IMR-90 (cell line): ENCODE results near the gene PRKACA. TPM values are rescaled to one million over a fixed set of nuclear protein-coding genes. Genes with fewer than 3 reads are reported as not detected.

Experiments
- ATAC-seq: fragments of 200-7000 bp; cut with Tn5 transposase; 2 replicates; pipeline ENCODE4 v1.9.1; 2020; ENCODE audit warnings: low read depth, mild to moderate bottlenecking, moderate library complexity
- BruUV-seq: library from RNA; stranded (reverse); fragments of 400-500 nt; replicated peaks from 2 replicates; lab custom pipeline; 2021; lab: Mats Ljungman, UMichigan
- CTCF ChIA-PET: fragments of 300-600 bp; formaldehyde crosslinking; extraction: SDS; loops from one replicate; lab custom pipeline; 2021; ENCODE audit warnings: antibody characterized with exemption; lab: Yijun Ruan, JAX
- POLR2A ChIA-PET: fragments of 300-600 bp; sonication (Branson Sonifier 250); formaldehyde crosslinking; loops from one replicate; lab custom pipeline; 2022; ENCODE audit warnings: antibody characterized with exemption; ENCODE audit not compliant: unreplicated experiment; lab: Charles Lee
- DNase-seq: peaks from one replicate; pipeline ENCODE4 v3.0.0; 2013
- H2AFZ ChIP-seq: replicated peaks from 2 replicates; pipeline ENCODE3; 2013; ENCODE audit warnings: low read length, mild to moderate bottlenecking; ENCODE audit not compliant: poor library complexity
- H2AK5ac ChIP-seq: 2 replicates; pipeline ENCODE4 v1.6.1; 2013; ENCODE audit warnings: low read depth, low read length, inconsistent platforms
- H2AK9ac ChIP-seq: replicated peaks from 2 replicates; pipeline ENCODE3; 2013; ENCODE audit warnings: mild to moderate bottlenecking, low read depth, low read length, moderate library complexity; ENCODE audit not compliant: poor library complexity
- H2BK120ac ChIP-seq: 2 replicates; pipeline ENCODE4 v1.6.1; 2013; ENCODE audit warnings: low read depth, low read length, inconsistent platforms
- H2BK15ac ChIP-seq: 3 replicates; pipeline ENCODE4 v1.6.1; 2013; ENCODE audit warnings: low read depth, low read length, inconsistent platforms
- H2BK20ac ChIP-seq: 2 replicates; pipeline ENCODE4 v1.6.1; 2013; ENCODE audit warnings: low read depth, mild to moderate bottlenecking, inconsistent platforms, low read length, moderate library complexity
- H2BK5ac ChIP-seq: 2 replicates; pipeline ENCODE4 v1.6.1; 2013; ENCODE audit warnings: mild to moderate bottlenecking, low read depth, low read length, inconsistent platforms; ENCODE audit not compliant: poor library complexity, severe bottlenecking
- H3K14ac ChIP-seq: replicated peaks from 2 replicates; pipeline ENCODE4 v1.6.1; 2013; ENCODE audit warnings: low read depth, low read length, inconsistent platforms
- H3K18ac ChIP-seq: 2 replicates; pipeline ENCODE4 v1.6.1; 2013; ENCODE audit warnings: low read depth, low read length, control low read depth
- H3K23ac ChIP-seq: 2 replicates; pipeline ENCODE4 v1.6.1; 2013; ENCODE audit warnings: low read depth, low read length, inconsistent platforms
- H3K27ac ChIP-seq: 2 replicates; pipeline ENCODE4 v1.5.1; 2013; ENCODE audit warnings: mild to moderate bottlenecking, control low read depth, low read length; ENCODE audit not compliant: insufficient read depth
- H3K27me3 ChIP-seq: 2 replicates; pipeline ENCODE4 v1.6.1; 2013; ENCODE audit warnings: low read length; ENCODE audit not compliant: control insufficient read depth, insufficient read depth
- H3K36me3 ChIP-seq: 2 replicates; pipeline ENCODE4 v1.6.1; 2013; ENCODE audit warnings: low read length, mixed read lengths; ENCODE audit not compliant: control insufficient read depth, insufficient read depth
- H3K4ac ChIP-seq: 2 replicates; pipeline ENCODE4 v1.6.1; 2013; ENCODE audit warnings: low read depth, low read length, inconsistent platforms
- H3K4me1 ChIP-seq: 2 replicates; pipeline ENCODE4 v1.6.1; 2013; ENCODE audit warnings: low read length, mixed read lengths; ENCODE audit not compliant: control insufficient read depth, insufficient read depth
- H3K4me2 ChIP-seq: 2 replicates; pipeline ENCODE4 v1.6.1; 2013; ENCODE audit warnings: low read depth, mild to moderate bottlenecking, control low read depth, low read length, moderate library complexity
- H3K4me3 ChIP-seq: 2 replicates; pipeline ENCODE4 v1.5.1; 2013; ENCODE audit warnings: low read depth, mild to moderate bottlenecking, control low read depth, low read length, moderate library complexity; ENCODE audit not compliant: insufficient read depth
- H3K56ac ChIP-seq: 2 replicates; pipeline ENCODE4 v1.6.1; 2013; ENCODE audit warnings: low read length, inconsistent platforms; ENCODE audit not compliant: insufficient read depth; ENCODE audit errors: extremely low read depth
- H3K79me1 ChIP-seq, 2 experiments: 2 replicates each; pipeline ENCODE4 v1.6.1; 2013; ENCODE audit warnings: low read length in 2 of 2, inconsistent platforms in 1 of 2, low read depth in 1 of 2
- H3K9ac ChIP-seq: 2 replicates; pipeline ENCODE4 v1.6.1; 2013; ENCODE audit warnings: low read depth, low read length, control low read depth
- H3K9me1 ChIP-seq: 2 replicates; pipeline ENCODE4 v1.6.1; 2013; ENCODE audit warnings: low read length, inconsistent platforms; ENCODE audit not compliant: insufficient read depth
- H3K9me3 ChIP-seq: 2 replicates; pipeline ENCODE4 v1.6.1; 2013; ENCODE audit warnings: low read length; ENCODE audit not compliant: control insufficient read depth, insufficient read depth
- H4K20me1 ChIP-seq: 2 replicates; pipeline ENCODE4 v1.6.1; 2013; ENCODE audit warnings: low read length, inconsistent platforms; ENCODE audit not compliant: insufficient read depth
- H4K5ac ChIP-seq: 2 replicates; pipeline ENCODE4 v1.6.1; 2013; ENCODE audit warnings: mild to moderate bottlenecking, low read depth, low read length, control low read depth
- H4K8ac ChIP-seq, 2 experiments: 2 replicates each; pipeline ENCODE4 v1.6.1; 2013; ENCODE audit warnings: low read depth in 2 of 2, low read length in 2 of 2, control low read depth in 1 of 2, inconsistent platforms in 1 of 2
- H4K91ac ChIP-seq: 2 replicates; pipeline ENCODE4 v1.6.1; 2013; ENCODE audit warnings: low read depth, low read length, inconsistent platforms; ENCODE audit not compliant: insufficient read depth
- CTCF ChIP-seq: conservative IDR thresholded peaks from 2 replicates; pipeline ENCODE4 v1.5.1; 2012; ENCODE audit warnings: mild to moderate bottlenecking, low read depth, low read length, improper control_type of control experiment
- NFE2L2 ChIP-seq: fragments of 150-350 bp; IDR thresholded peaks from 2 replicates; pipeline ENCODE4 v1.6.1; 2016; ENCODE audit warnings: low read depth, mild to moderate bottlenecking, low read length
- RAD21 ChIP-seq: IDR thresholded peaks from 2 replicates; pipeline ENCODE4 v1.6.1; 2012; ENCODE audit warnings: low read length, improper control_type of control experiment
- RFX5 ChIP-seq: IDR thresholded peaks from 2 replicates; pipeline ENCODE4 v1.8.0; 2012; ENCODE audit warnings: low read depth, mild to moderate bottlenecking, low read length, moderate library complexity
- WGBS, 2 experiments: methylation state at CpG; one replicate each; pipeline versions ENCODE4 v1.1.5 to v1.1.7; 2013; ENCODE audit warnings: missing lambda C conversion rate in 2 of 2; ENCODE audit not compliant: insufficient read length in 1 of 2; ENCODE audit errors: extremely low coverage in 2 of 2; 5-methylcytosine and 5-hydroxymethylcytosine counted together
- dilution Hi-C: fragments of 300-500 bp; cut with HindIII; formaldehyde crosslinking; loops from one replicate; pipeline ENCODE4 v1.14.3; 2018; ENCODE audit warnings: low sequenced_read_pairs; ENCODE audit not compliant: unreplicated experiment
- in situ Hi-C: fragments of 300-500 bp; cut with MboI; formaldehyde crosslinking; loops from 3 replicates; pipeline ENCODE4 v1.14.3; 2019; ENCODE audit warnings: low sequenced_read_pairs, inconsistent platforms, mixed read lengths
- intact Hi-C: fragments of 100-400 bp; cut with micrococcal nuclease; formaldehyde crosslinking; loops from 2 replicates; pipeline ENCODE4 v1.10.0; 2022
- polyA plus RNA-seq, 3 experiments: library from polyadenylated mRNA; depleted of rRNA; stranded (reverse); fragments of >200 nt; gene quantifications; 2 replicates each; pipeline ENCODE4 v1.2.3, GENCODE V29; 2012; ENCODE audit warnings: low replicate concordance in 1 of 3
- total RNA-seq: library from RNA; depleted of rRNA; stranded (reverse); fragments of >200 nt; gene quantifications from 2 replicates; pipeline ENCODE4 v1.2.3, GENCODE V29; 2012

Gene PRKACA
- total and polyA plus RNA-seq, 2 of the 4 experiments (the other 2 are of a cell fraction), result 18.1 to 94.5 TPM

- ChIA-PET POLR2A (interaction anchor here (0.6 kb wide), 1 partner anchor 1710 kb away, joined by 10 read pairs; no protein-coding TSS in a partner anchor), CTCF (interaction anchor here (1.0 to 1.3 kb wide), 4 partner anchors 13 to 332 kb away, joined by 3 to 4 read pairs (median 3); no protein-coding TSS in a partner anchor)
- H2BK5ac ChIP-seq, result peak within 1 kb of the TSS; percentile 1
- in situ Hi-C loops (loop anchor here (5.0 kb wide), 1 partner anchor 190 kb away; no protein-coding TSS in a partner anchor), dilution Hi-C loops (no loop called here), intact Hi-C loops (no loop called here)
- H2AK9ac ChIP-seq, result peak within 1 kb of the TSS; percentile 85
- H4K20me1 ChIP-seq, result no peaks in the 10 kb centered on the region
- H3K4me2 ChIP-seq, result peak within 1 kb of the TSS; percentile 93
- H2BK15ac ChIP-seq, result no peak within 1 kb of the TSS
- no peaks in the 10 kb centered on the region for H3K9me3 ChIP-seq
- H3K18ac ChIP-seq, result no peak within 1 kb of the TSS
- BruUV-seq, result no TSS peak
- H2AFZ ChIP-seq, result peak within 1 kb of the TSS; percentile 96
- H3K27me3 ChIP-seq, result peaks cover 2% of the 10 kb centered on the region; the same call in 1 of the 2 replicates
- peak within 1 kb of the TSS; percentile 57; the same call in 1 of the 2 replicates for H3K9ac ChIP-seq
- peaks cover 0 to 14% of the 10 kb centered on the region in 2 experiments; a peak in 1 of 4 replicates for H3K79me1 ChIP-seq
- no peak within 1 kb of the TSS for H3K14ac ChIP-seq
- DNase-seq, result no peak
- H3K56ac ChIP-seq, result no peak within 1 kb of the TSS
- no peaks in the 10 kb centered on the region for H3K9me1 ChIP-seq
- H3K36me3 ChIP-seq, result no peaks in the 10 kb centered on the region
- H3K4me3 ChIP-seq, result peak within 1 kb of the TSS; percentile 61
- no peak within 1 kb of the TSS for H2BK120ac ChIP-seq
- H3K23ac ChIP-seq, result peak within 1 kb of the TSS; percentile 78; the same call in 1 of the 2 replicates
- H3K4me1 ChIP-seq, result peaks cover 10% of the 10 kb centered on the region
- no peak within 1 kb of the TSS for H4K5ac ChIP-seq
- no peak within 1 kb of the TSS; the same call in 1 of the 2 replicates for H4K91ac ChIP-seq
- no peak within 1 kb of the TSS; the same call in 1 of the 2 replicates for H3K27ac ChIP-seq
- H2AK5ac ChIP-seq, result no peak within 1 kb of the TSS
- H4K8ac ChIP-seq, result peak within 1 kb of the TSS; percentile 36 to 78; a peak in 2 of 4 replicates
- no peak within 1 kb of the TSS for H2BK20ac ChIP-seq
- H3K4ac ChIP-seq, result no peak within 1 kb of the TSS; the same call in 1 of the 2 replicates
- TF ChIP-seq RFX5, result no peak
- no peak for TF ChIP-seq CTCF
- no peak for TF ChIP-seq RAD21
- no peak for TF ChIP-seq NFE2L2
- WGBS, 2 experiments, result 9% methylated on average over 25 of the region's 51 CpGs; no CpG with 5 or more reads in 1 of the 2 experiments
- ATAC-seq, result no peak
Observed at GRCh38 chr19:14072535-14073260, 44.9 kb downstream of the PRKACA start, which contains the start of gene MISP3. Gene MISP3, plus strand, starts transcription at chr19:14072786. Its CDS starts 524 bp downstream, at chr19:14073310.
